HG02884 (cell line): ENCODE data around the gene DDX31.
A peak's percentile ranks its signal among the peaks of the same experiment; 100 is the strongest.
"Not testable (repeated sequence)": the region's sequence is repeated elsewhere in the genome, so short reads cannot be mapped to it uniquely, and the experiment has no call there.

Experiments
- ATAC-seq: cut with Tn5 transposase; IDR thresholded peaks from one replicate; pipeline ENCODE4 v1.9.1; 2021; ENCODE audit warnings: mild to moderate bottlenecking, moderate library complexity; ENCODE audit not compliant: unreplicated experiment

The DDX31 gene

DNA sequence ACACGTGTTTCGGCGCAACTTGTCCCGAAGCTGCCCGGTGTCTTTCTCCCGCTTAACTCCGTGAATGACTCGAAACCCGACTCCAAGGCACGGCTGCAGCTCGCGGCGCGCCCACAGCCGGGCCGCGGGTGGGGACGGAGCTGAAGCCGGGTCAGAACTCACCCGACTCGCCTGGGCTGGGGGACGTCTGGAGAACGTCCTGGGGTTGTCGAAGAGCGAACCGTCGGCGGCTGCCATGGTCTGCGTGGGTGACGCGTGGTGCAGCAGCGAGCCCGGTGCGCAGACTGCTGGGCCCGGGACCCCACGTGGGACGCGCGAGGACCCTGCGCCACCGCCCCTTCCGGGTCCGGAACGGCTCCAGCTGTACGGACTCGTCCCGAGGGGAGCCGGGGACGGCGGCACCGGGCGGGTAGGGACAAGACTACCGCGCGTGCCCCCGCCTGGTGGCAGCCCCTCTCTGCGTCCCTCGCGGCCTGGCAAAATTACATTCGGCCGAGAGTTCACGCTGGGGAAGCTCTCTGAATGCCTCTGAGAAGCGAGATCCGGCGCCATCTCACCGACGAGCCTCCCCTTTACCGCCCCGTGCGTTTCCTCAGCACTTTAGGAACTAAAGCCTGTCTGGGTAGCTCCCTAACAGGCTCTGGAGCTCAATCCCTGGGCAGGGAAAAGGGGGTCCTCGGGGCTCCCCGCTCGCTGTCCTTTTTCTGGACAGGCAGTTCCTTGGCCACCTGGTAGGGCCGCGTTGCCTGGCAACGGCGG, at the start of gene DDX31:
Gene DDX31, minus strand, starts transcription at position 286 of the 759 bp plus-strand sequence. Its CDS starts 49 bp downstream, at position 237.
- peak; percentile 70 for ATAC-seq

DNA sequence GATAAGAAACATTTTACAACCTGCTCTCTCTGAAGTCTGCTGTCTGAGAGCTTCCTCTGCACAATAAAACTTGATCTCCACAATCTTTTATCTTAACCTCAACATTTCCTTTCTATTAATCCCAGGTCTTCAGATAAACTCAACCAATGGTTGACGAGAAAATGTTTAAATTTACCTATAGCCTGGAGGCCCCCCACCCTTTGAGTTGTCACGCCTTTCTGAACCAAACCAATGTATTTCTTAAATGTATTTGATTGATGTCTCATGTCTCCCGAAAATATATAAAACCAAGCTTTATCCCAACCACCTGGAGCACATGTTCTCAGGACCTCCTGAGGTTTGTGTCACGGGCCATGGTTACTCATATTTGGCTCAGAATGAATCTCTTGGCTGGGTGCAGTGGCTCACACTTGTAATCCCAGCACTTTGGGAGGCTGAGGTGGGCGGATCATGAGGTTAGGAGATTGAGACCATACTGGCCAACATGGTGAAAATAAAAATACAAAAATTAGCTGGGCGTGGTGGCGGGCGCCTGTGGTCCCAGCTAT, 48.7 kb upstream of the DDX31 start:
- not testable (repeated sequence) for ATAC-seq

DNA sequence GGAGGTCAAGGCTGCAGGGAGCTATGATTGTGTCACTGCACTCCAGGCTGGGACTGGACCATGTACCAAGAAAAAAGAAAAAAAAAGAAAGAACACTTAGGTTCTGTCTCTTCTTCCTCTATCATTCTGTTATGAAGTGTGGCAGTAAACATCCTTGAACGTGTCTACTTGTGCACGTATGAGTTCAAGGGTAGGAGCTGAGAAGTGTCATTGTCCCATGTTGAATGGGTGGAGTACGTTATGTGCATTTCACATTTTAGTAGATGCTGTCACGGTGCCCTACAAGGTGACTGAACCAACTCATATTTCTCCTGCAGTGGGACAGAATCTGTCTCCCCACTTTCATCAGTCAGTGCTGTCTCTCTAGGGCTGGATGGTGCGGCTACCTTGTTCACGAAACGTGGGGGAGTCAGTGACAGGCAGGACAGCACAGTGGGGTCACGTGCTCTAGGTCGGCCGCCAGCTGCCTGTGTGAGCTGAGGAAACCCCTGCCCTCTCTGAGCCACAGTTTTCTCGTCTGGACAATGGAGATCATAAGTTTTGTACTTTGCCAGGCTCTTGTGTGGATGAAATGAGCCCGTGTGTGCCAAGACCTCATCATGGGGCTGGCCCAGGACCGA, 47.7 kb upstream of the DDX31 start:
- ATAC-seq: no peak

DNA sequence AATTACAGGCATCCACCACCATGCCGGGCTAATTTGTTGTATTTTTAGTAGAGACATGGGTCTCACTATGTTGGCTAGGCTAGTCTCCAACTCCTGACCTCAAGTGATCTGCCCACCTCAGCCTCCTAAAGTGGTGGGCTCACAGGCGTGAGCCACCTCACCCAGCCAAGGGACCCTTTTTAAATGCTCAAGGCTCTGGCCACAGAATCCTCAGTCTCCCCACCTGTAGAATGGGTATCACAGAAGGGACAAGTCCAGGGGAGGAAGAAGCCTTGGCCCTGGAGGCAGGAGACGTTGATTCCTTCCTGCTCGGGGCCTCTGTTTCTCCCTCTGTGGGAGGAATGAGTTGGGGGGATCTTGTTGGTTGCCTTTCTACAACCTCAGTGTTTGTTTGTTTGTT, 46.2 kb upstream of the DDX31 start:
- ATAC-seq: no peak

DNA sequence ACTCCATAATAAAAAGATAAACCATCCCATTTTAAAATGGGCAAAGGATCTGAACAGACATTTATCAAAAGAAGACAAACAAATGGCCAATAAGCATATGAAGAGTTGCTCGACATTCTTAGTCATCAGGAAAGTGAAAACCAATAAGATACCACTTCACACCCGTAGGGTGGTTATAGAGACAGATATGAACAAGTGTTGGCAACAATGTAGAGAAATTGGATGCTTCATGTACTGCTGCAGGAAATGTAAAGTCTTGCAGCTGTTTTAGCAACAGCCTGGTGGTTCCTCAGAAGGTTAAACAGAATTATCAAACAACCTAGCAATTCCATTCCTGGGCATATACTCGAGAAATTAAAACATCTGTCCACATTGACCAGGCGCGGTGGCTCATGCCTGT, 43.0 kb upstream of the DDX31 start:
- no peak for ATAC-seq

DNA sequence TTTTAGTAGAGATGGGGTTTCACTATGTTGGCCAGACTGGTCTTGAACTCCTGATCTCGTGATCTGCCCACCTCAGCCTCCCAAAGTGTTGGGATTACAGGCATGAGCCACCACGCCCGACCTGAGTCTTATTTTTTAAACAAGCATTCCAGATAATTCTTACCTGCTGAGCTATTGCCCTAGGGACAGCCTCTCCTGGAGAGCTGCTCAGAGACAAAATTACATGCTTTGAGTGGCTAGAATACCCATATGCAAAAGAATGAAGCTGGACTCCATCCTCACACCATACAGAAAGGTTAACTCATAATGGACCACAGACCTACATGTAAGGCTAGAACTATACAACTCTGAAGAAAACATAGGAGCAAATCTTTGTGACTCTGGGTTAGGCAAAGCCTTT, 42.1 kb upstream of the DDX31 start:
- ATAC-seq: no peak

DNA sequence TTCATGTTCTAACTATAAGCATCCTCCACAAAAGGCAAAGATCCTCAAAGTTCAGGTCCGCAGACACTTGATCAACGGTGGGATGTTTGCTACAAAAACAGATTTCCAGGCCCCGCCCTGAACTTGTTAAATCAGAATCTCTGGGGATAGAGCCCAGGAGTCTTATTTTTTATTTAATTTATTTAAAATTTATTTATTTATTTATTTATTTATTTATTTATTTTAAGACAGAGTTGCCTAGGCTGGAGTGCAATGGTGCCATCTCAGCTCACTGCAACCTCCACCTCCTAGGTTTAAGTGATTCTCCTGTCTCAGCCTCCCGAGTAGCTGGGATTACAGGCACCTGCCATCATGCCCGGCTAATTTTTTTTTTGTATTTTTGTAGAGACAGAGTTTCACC, 41.4 kb upstream of the DDX31 start:
- not testable (repeated sequence) for ATAC-seq

DNA sequence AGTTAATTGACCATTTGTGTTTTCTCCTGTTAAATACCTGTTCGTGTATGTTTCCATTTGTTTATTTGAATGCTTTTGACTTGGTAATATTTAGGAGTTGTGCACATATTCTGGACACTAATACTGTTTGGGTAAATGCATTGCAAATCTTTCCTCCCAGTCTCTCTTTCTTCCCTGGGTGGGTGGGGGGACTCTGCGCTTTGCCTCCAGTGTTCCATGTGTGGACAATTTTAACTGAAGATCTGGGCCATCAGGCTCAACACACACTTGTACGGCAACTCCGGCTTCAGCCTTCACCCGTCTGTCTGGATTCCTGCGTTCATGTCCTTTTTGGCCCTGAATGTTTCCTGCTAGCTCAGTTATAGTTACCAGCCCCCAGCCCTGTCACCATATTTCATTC, 40.5 kb upstream of the DDX31 start:
- no peak for ATAC-seq

DNA sequence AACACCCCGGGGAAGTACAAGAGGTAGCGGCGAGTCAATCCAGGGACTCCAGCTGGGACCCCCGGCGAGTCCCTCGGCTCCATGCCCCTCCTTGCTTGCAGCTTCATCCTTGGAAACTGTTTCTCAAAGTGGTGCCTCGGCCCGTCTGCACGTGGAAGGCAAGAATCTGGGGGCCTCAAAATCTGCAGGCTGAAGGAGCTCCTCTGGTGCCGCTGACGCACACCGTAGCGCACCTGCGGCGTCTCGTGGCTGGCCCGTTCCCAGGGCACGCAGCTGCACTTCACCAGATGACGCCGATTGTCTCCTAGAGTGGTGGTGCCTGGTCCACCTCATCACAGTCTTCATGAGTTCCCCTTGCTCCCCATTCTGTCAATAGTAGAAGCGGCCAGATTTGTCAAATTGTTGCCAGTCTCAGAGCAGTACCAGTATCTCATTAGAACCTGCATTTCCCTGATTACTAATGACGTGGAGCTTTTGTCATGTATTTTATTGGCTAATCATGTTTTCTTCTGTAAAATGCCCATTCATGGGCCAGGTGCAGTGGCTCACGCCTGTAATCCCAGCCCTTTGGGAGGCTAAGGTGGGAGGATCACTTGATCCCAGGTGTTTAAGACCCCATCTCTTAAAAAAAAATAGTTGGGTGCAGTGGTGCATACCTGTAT, 39.1 kb upstream of the DDX31 start:
- no peak for ATAC-seq

DNA sequence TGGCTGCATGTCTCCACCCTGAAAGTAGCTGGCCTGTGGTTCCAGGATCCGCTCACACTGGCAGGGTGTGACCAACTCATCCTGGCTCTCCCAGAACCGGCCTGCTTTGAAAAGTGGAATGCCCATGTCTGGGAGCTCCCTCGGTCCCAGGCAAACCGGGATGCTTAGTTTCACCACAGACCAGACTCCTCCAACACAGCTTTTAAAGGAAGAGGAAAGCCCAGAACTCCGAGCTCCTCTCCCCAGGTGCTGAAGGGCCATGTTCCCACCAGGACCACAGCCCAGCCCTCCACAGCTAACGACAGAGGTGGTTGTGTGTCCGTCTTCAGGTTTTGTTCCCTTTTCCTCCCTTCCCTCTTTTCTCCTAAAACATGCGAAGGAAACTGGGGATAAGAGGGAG, 38.5 kb upstream of the DDX31 start:
- no peak for ATAC-seq

DNA sequence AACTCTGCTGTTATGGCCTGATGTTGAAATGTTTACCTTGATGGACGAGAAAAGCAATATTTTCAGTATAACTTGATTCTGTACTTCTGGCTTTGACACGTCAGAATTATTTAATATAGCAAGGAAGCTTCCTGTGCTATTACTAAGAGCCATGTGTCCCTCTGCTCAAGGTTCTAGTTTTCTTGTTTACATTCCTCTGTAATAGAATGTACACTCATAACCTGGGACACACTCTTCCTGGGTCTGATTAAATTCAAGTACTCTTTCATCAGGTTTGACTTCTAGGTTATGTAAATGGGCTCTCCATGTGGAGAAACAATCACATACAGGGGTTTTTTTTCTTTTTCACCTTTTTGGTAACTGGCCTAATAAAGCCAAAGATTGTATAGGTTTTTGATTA, 33.6 kb upstream of the DDX31 start:
- no peak for ATAC-seq

DNA sequence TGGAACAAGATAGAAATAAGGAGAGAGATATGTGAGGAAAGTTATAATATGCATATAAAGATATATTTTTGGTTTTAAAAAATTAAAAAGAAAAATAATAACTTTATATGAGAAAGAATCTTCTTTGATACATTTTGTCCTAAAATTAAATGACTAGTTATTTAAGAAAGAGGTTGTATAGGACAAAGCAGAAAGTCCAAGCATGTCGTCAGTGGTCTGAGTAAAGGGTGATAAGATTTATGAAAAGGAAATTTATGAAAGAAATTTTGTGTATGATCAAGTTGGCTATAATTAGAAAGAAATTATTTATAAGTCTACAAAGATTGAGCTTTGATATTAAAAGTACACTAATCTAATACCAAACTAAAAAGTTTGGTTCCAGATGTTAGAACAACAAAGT, 32.5 kb upstream of the DDX31 start:
- ATAC-seq: no peak

DNA sequence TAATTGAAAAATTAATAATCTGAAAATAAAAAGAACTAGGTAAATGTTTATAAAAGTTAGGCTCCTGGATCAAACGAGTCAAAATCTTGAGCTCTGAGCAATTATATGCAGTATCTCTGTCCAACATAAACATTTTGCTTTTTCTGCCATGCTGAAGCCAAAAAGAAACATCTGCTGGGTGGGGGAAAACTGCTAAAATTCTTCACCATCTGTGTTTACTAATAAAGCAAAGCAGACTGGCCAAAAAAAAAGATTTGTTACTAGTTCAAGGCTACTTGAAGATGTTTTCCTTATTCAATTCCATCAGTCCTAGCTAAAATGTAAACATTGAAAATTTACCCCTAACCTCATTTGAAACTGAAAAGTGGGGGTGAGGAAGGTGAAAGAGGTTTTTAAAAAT, 30.2 kb upstream of the DDX31 start:
- no peak for ATAC-seq

DNA sequence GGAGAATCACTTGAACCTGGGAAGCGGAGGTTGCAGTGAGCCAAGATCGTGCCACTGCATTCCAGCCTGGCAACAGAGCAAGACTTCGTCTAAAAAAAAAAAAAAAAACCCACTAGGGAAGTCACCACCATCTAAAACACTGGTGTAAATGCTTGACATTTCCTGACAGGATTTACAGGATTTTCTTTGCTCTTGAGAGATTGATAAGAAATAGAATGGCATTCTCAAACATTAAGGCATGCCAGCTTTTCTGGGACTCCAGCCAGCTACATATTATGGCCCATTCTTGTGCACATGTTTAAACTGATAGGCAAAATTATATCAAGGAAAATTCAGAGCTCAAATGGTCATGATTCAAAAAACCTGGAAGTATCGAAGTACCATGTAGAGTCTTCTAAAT, 29.2 kb upstream of the DDX31 start:
- ATAC-seq: no peak

DNA sequence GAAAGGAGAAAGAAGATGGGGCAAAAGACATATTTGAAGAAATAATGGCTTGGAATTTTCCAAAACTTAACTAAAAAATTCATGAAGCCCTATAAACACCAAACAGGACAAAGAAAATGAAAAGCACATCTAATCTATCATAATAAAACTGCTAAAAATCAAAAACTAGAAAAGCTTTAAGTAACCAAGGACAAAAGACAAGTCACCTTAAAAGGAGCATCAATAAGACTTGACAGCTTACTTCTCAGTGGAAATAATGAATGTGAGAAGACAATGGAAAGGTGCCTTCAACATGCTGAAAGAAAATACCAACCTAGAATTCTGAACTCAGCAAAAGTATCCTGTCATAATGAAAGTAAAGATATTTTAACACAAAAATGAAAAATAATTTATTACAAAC, 27.4 kb upstream of the DDX31 start:
- no peak for ATAC-seq

DNA sequence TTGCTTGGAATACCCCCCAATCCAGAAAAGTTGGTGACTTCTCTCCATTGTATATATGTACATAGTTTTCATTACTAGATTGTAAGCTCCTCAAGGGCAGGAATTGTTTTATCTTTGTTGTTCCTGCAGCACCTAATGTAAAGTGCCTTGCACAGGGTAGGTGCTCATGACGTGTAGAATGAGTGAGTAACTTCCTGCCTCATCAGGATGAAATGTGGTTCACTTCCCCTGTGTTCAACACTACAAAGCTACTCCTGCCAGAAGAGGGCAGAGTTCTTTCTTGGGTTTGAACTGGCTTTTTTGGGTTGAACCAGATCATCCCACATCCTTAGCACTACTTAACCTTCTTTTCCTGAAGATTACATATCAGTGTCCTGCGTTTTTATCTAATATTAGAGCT, 24.4 kb upstream of the DDX31 start:
- ATAC-seq: no peak

DNA sequence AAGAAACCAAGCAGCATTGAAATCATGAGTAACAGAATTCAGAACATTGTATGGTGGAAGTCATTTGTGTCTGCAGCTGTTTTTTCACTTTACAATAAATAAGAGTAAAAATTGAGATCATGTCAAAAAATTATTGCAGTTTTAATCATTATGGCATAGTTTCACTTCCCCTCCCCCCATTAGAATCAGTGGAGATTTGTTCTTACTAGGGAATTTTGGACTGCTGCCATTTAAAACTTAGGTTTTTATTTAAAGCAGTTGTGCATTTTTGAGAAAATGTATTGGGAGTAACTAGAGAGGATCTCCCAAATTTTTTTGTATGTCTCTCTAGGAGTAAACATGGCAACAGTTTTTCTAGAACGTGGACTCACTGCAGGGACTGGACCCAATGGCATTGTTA, 20.9 kb upstream of the DDX31 start:
- no peak for ATAC-seq

DNA sequence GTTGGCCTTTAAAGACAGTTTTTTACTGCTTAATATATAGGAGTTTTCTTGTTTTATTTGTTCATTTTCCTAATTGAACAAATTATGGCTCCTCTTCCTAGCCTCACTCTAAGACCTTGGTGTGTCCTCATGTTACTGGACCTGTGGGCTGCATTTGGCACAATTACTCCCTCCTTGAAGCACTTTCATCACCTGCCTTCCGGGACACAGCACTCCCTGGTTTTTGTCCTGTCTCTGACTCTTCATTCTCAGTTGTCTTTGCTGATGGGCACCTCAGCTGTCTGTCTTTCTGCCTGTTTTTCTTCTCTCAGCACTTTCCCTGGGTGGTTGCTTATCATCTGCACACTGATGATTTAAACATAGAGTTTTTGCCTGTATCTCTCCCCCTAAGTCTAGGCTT, 14.1 kb upstream of the DDX31 start:
- no peak for ATAC-seq

DNA sequence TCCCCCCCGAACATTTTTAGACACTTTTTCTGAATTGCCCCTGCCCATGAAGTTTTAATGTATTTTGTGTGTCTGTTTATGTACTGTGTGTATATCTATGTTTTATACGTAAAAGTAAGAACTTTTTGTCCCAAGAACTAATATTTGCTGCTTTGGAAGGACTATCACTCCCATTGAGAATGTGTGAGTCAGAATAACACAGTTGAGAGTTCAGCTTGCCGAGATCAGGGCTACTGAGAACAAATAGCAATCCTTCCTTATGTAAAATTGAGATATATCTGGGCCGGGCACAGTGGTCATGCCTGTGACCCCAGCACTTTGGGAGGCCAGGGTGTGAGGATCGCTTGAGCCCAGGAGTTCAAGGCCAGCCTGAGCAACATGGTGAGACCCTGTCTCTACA, 11.8 kb upstream of the DDX31 start:
- no peak for ATAC-seq

DNA sequence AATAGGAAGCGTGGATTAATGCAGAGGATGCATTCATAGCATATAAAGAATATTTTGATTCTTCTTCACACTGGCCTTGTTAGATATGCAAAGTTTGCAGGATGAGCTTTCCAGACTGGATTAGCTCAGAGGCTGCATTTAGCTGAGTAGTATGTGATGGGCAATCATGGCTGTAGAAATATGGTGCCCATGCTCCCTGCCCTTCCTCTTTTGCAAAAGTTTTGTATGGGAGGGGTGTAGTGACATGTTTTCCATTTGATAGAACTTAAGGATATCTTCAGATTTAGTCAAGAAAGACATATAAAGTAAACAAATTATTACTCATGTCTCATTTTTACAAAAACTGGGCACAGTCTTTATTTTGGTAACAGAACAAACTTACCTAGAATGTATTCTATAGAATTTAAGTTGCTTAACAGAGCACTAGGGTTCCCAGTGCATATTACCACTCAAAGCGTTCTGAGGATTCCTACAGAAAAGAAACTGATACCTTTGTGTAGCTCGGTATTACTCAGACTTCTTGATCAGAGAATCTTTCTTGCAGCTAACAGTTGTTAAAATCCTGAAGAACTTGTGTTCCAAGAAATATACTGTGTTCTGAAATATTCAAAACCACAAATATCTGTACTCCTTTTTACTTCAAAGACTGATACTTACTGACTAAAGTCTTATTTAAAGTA, 10.3 kb upstream of the DDX31 start:
- ATAC-seq: no peak

DNA sequence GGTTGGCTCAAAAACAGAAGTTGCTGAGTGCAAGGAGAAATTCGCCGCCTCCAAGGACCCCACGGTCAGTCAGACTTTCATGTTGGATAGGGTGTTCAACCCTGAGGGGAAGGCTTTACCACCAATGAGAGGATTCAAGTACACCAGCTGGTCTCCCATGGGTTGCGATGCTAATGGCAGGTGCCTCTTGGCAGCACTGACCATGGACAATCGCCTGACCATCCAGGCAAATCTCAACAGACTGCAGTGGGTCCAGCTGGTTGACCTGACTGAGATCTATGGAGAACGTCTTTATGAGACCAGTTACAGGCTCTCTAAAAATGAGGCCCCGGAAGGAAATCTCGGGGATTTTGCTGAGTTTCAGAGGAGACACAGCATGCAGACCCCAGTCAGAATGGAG, 8.2 kb upstream of the DDX31 start:
- no peak for ATAC-seq
